ENCODE data around the gene CDK6. TPM values are rescaled to one million over a fixed set of nuclear protein-coding genes. Genes with fewer than 3 reads are reported as not detected.

CDK6 gene
- total and polyA plus RNA-seq, 2 experiments from 2014 or later, result 7.4 to 23.7 TPM

DNA sequence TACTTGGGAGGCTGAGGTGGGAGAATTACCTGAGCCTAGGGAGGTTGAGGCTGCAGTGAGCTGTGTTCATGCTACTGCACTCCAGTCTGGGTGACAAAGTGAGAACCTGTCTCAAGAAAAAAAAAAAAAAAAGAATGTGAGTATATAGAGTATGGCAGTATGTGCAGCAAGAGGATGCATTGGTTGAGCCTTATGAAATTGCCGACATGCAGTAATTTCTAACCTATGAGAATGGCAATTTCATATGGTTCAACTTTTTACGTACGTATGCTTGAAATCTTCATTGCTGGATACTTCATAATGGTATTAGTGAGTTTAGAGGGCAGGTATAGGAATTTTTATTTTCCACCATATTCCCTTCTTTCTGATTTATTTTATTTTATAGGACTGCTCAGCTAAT, 241.6 kb downstream of the CDK6 start:
- DNase-seq (ENCODE audit: low spot score) (no peak), ATAC-seq (no peak)
- Histone ChIP-seq H3K4me3 (no peak overlapping the region), H3K27me3 (ENCODE audit: insufficient read depth) (peaks cover 23% of the 10 kb centered on the region), H3K36me3 (ENCODE audit: insufficient read depth) (no peaks in the 10 kb centered on the region), H4K20me1 (replicated peaks; ENCODE audit: insufficient read depth) (no peaks in the 10 kb centered on the region), H3K4me1 (ENCODE audit: insufficient read depth) (no peaks in the 10 kb centered on the region), H3F3A (replicated peaks; ENCODE audit: low read depth) (no peaks in the 10 kb centered on the region; the same call in 1 of the 2 replicates), H3K9me2 (ENCODE audit: insufficient read depth) (no peaks in the 10 kb centered on the region), H3K4me2 (no peak overlapping the region), H3K27ac (ENCODE audit: low read depth) (no peak overlapping the region), H3K79me2 (replicated peaks; ENCODE audit: insufficient read depth) (peaks cover under 1% of the 10 kb centered on the region; the same call in 1 of the 2 replicates), H2AFZ (no peak overlapping the region)
- Mint-ChIP-seq H3K4me3 (no peak overlapping the region), H3K9me3 (no peaks in the 10 kb centered on the region), H3K4me1 (no peaks in the 10 kb centered on the region), H3K27me3 (ENCODE audit: insufficient read depth, low read depth, poor library complexity) (peaks cover 11% of the 10 kb centered on the region), H3K27ac (no peak overlapping the region), H3K36me3 (ENCODE audit: low read depth) (no peaks in the 10 kb centered on the region)
- TF ChIP-seq EZH2phosphoT487 (IDR thresholded peaks at IDR 0.05; ENCODE audit: unreplicated experiment) (no peak), ZNF331 (CRISPR knock-in tag; IDR thresholded peaks at IDR 0.05; ENCODE audit: low read depth) (no peak), CREB1 (CRISPR knock-in tag; IDR thresholded peaks at IDR 0.05; ENCODE audit: low read depth) (no peak), EZH2 (IDR thresholded peaks at IDR 0.05; ENCODE audit: low read depth, unreplicated experiment) (no peak), ZNF114 (CRISPR knock-in tag; IDR thresholded peaks at IDR 0.05) (no peak), POLR2AphosphoS5 (IDR thresholded peaks at IDR 0.05; ENCODE audit: low read depth) (no peak), NANOG (IDR thresholded peaks at IDR 0.05; ENCODE audit: borderline replicate concordance) (no peak)
- TF ChIP-seq, protein P1, sequence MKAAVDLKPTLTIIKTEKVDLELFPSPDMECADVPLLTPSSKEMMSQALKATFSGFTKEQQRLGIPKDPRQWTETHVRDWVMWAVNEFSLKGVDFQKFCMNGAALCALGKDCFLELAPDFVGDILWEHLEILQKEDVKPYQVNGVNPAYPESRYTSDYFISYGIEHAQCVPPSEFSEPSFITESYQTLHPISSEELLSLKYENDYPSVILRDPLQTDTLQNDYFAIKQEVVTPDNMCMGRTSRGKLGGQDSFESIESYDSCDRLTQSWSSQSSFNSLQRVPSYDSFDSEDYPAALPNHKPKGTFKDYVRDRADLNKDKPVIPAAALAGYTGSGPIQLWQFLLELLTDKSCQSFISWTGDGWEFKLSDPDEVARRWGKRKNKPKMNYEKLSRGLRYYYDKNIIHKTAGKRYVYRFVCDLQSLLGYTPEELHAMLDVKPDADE (IDR thresholded peaks at IDR 0.05), result no peak
- TF ChIP-seq, protein P2, sequence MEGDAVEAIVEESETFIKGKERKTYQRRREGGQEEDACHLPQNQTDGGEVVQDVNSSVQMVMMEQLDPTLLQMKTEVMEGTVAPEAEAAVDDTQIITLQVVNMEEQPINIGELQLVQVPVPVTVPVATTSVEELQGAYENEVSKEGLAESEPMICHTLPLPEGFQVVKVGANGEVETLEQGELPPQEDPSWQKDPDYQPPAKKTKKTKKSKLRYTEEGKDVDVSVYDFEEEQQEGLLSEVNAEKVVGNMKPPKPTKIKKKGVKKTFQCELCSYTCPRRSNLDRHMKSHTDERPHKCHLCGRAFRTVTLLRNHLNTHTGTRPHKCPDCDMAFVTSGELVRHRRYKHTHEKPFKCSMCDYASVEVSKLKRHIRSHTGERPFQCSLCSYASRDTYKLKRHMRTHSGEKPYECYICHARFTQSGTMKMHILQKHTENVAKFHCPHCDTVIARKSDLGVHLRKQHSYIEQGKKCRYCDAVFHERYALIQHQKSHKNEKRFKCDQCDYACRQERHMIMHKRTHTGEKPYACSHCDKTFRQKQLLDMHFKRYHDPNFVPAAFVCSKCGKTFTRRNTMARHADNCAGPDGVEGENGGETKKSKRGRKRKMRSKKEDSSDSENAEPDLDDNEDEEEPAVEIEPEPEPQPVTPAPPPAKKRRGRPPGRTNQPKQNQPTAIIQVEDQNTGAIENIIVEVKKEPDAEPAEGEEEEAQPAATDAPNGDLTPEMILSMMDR (conservative IDR thresholded peaks at IDR 0.05; ENCODE audit: low read depth in 2 of 2), result no peak
- TF ChIP-seq, protein P3, sequence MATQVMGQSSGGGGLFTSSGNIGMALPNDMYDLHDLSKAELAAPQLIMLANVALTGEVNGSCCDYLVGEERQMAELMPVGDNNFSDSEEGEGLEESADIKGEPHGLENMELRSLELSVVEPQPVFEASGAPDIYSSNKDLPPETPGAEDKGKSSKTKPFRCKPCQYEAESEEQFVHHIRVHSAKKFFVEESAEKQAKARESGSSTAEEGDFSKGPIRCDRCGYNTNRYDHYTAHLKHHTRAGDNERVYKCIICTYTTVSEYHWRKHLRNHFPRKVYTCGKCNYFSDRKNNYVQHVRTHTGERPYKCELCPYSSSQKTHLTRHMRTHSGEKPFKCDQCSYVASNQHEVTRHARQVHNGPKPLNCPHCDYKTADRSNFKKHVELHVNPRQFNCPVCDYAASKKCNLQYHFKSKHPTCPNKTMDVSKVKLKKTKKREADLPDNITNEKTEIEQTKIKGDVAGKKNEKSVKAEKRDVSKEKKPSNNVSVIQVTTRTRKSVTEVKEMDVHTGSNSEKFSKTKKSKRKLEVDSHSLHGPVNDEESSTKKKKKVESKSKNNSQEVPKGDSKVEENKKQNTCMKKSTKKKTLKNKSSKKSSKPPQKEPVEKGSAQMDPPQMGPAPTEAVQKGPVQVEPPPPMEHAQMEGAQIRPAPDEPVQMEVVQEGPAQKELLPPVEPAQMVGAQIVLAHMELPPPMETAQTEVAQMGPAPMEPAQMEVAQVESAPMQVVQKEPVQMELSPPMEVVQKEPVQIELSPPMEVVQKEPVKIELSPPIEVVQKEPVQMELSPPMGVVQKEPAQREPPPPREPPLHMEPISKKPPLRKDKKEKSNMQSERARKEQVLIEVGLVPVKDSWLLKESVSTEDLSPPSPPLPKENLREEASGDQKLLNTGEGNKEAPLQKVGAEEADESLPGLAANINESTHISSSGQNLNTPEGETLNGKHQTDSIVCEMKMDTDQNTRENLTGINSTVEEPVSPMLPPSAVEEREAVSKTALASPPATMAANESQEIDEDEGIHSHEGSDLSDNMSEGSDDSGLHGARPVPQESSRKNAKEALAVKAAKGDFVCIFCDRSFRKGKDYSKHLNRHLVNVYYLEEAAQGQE (IDR thresholded peaks at IDR 0.05; ENCODE audit: unreplicated experiment), result no peak
